ENCODE data around the gene SLC66A1. TPM values are rescaled to one million over a fixed set of nuclear protein-coding genes. Genes with fewer than 3 reads are reported as not detected.
"Not testable (repeated sequence)": the region's sequence is repeated elsewhere in the genome, so short reads cannot be mapped to it uniquely, and the experiment has no call there.

Gene SLC66A1
- total RNA-seq, 1 donor from 2014 or later, result 22.6 TPM

GRCh38 chr1:19272064-19272463 is 40.1 kb upstream of the SLC66A1 start:
- DNase-seq (ENCODE audit: low spot score), result no peak
- Mint-ChIP-seq H3K27me3 (ENCODE audit: unreplicated experiment) (peaks cover 7% of the 10 kb centered on the region), H3K4me3 (ENCODE audit: unreplicated experiment) (no peak overlapping the region), H3K9me3 (ENCODE audit: unreplicated experiment) (no peaks in the 10 kb centered on the region), H3K27ac (ENCODE audit: unreplicated experiment) (no peak overlapping the region), H3K36me3 (ENCODE audit: low read depth, unreplicated experiment) (peaks cover 3% of the 10 kb centered on the region), H3K4me1 (ENCODE audit: unreplicated experiment) (peaks cover 2% of the 10 kb centered on the region)
- TF ChIP-seq CTCF (IDR thresholded peaks at IDR 0.05; ENCODE audit: unreplicated experiment), result no peak

GRCh38 chr1:19273106-19273843 is 38.9 kb upstream of the SLC66A1 start:
- peaks cover 3% of the 10 kb centered on the region for H3K36me3 Mint-ChIP-seq (ENCODE audit: low read depth, unreplicated experiment)
- H3K4me1 Mint-ChIP-seq (ENCODE audit: unreplicated experiment), result peaks cover 2% of the 10 kb centered on the region
- no peak for TF ChIP-seq CTCF (IDR thresholded peaks at IDR 0.05; ENCODE audit: unreplicated experiment)
- H3K9me3 Mint-ChIP-seq (ENCODE audit: unreplicated experiment), result no peaks in the 10 kb centered on the region
- no peak for DNase-seq (ENCODE audit: low spot score)
- H3K27ac Mint-ChIP-seq (ENCODE audit: unreplicated experiment), result no peak overlapping the region
- H3K4me3 Mint-ChIP-seq (ENCODE audit: unreplicated experiment), result no peak overlapping the region
- H3K27me3 Mint-ChIP-seq (ENCODE audit: unreplicated experiment), result peaks cover 7% of the 10 kb centered on the region

GRCh38 chr1:19273844-19274531 is 38.1 kb upstream of the SLC66A1 start:
- H3K4me3 Mint-ChIP-seq (ENCODE audit: unreplicated experiment); H3K9me3 Mint-ChIP-seq (ENCODE audit: unreplicated experiment); H3K36me3 Mint-ChIP-seq (ENCODE audit: low read depth, unreplicated experiment); H3K27me3 Mint-ChIP-seq (ENCODE audit: unreplicated experiment); H3K27ac Mint-ChIP-seq (ENCODE audit: unreplicated experiment); DNase-seq (ENCODE audit: low spot score); H3K4me1 Mint-ChIP-seq (ENCODE audit: unreplicated experiment): not testable (repeated sequence)

GRCh38 chr1:19274636-19275035 is 37.5 kb upstream of the SLC66A1 start:
- Mint-ChIP-seq H3K4me1 (ENCODE audit: unreplicated experiment) (peaks cover 2% of the 10 kb centered on the region), H3K36me3 (ENCODE audit: low read depth, unreplicated experiment) (peaks cover 3% of the 10 kb centered on the region), H3K27ac (ENCODE audit: unreplicated experiment) (no peak overlapping the region), H3K9me3 (ENCODE audit: unreplicated experiment) (no peaks in the 10 kb centered on the region), H3K27me3 (ENCODE audit: unreplicated experiment) (peaks cover 7% of the 10 kb centered on the region), H3K4me3 (ENCODE audit: unreplicated experiment) (no peak overlapping the region)
- DNase-seq (ENCODE audit: low spot score), result no peak
- TF ChIP-seq CTCF (IDR thresholded peaks at IDR 0.05; ENCODE audit: unreplicated experiment), result no peak

GRCh38 chr1:19283891-19284290 is 28.2 kb upstream of the SLC66A1 start:
- Mint-ChIP-seq H3K27ac (ENCODE audit: unreplicated experiment) (no peak overlapping the region), H3K9me3 (ENCODE audit: unreplicated experiment) (no peaks in the 10 kb centered on the region), H3K4me1 (ENCODE audit: unreplicated experiment) (no peaks in the 10 kb centered on the region), H3K4me3 (ENCODE audit: unreplicated experiment) (no peak overlapping the region), H3K27me3 (ENCODE audit: unreplicated experiment) (peaks cover 12% of the 10 kb centered on the region), H3K36me3 (ENCODE audit: low read depth, unreplicated experiment) (no peaks in the 10 kb centered on the region)
- TF ChIP-seq CTCF (IDR thresholded peaks at IDR 0.05; ENCODE audit: unreplicated experiment), result no peak
- no peak for DNase-seq (ENCODE audit: low spot score)
